ENCODE data around the gene SLC9A8. TPM values are rescaled to one million over a fixed set of nuclear protein-coding genes. Genes with fewer than 3 reads are reported as not detected.

SLC9A8 gene
- total and polyA plus RNA-seq, 4 donors, result 7.8 to 21.1 (median 14.4) TPM

GRCh38 chr20:49914310-49915117, 101.9 kb downstream of the SLC9A8 start:
- H3K27me3 ChIP-seq (ENCODE audit: control insufficient read depth in 3 of 3, insufficient read depth in 3 of 3, low read length in 2 of 3), result no peaks in the 10 kb centered on the region
- WGBS, 2 donors, result 5 to 7% methylated on average over 19 of the region's 19 CpGs
- H3K4me1 ChIP-seq (ENCODE audit: control insufficient read depth in 5 of 5, insufficient read depth in 5 of 5, low read length in 5 of 5), result peaks cover 0 to 19% (median 13%) of the 10 kb centered on the region in 5 donors
- peak overlapping the region; percentile 96 for H3K4me3 ChIP-seq
- no peak for TF ChIP-seq CTCF (IDR thresholded peaks at IDR 0.05; ENCODE audit: control extremely low read depth, extremely low read depth)
- H3K36me3 ChIP-seq (ENCODE audit: control insufficient read depth in 4 of 4, insufficient read depth in 4 of 4, low read length in 4 of 4), result peaks cover 0 to 8% (median 3%) of the 10 kb centered on the region in 4 donors
- peaks cover 0 to 2% (median 0%) of the 10 kb centered on the region in 4 donors for H3K9me3 ChIP-seq (ENCODE audit: control insufficient read depth in 4 of 4, insufficient read depth in 3 of 4, low read length in 3 of 4)
- H3K9ac ChIP-seq (ENCODE audit: insufficient read depth in 1 of 2, low read length in 2 of 2), result peak overlapping the region; percentile 79 to 85
- DNase-seq (no peak), ATAC-seq (ENCODE audit: insufficient read depth, low FRiP score) (no peak)
- peak overlapping the region; percentile 99 to 100 for H3K27ac ChIP-seq (ENCODE audit: low read depth in 1 of 2, low read length in 1 of 2)

- no peak for TF ChIP-seq CTCF (IDR thresholded peaks at IDR 0.05; ENCODE audit: control extremely low read depth, extremely low read depth)
- Histone ChIP-seq H3K9ac (ENCODE audit: insufficient read depth in 1 of 2, low read length in 2 of 2) (peak overlapping the region; percentile 79 to 85), H3K4me1 (ENCODE audit: control insufficient read depth in 5 of 5, insufficient read depth in 5 of 5, low read length in 5 of 5) (peaks cover 0 to 19% (median 12%) of the 10 kb centered on the region in 5 donors), H3K27me3 (ENCODE audit: control insufficient read depth in 3 of 3, insufficient read depth in 3 of 3, low read length in 2 of 3) (no peaks in the 10 kb centered on the region), H3K27ac (ENCODE audit: low read depth in 1 of 2, low read length in 1 of 2) (peak overlapping the region; percentile 99 to 100), H3K4me3 (peak overlapping the region; percentile 96), H3K36me3 (ENCODE audit: control insufficient read depth in 4 of 4, insufficient read depth in 4 of 4, low read length in 4 of 4) (peaks cover 0 to 4% (median 3%) of the 10 kb centered on the region in 4 donors), H3K9me3 (ENCODE audit: control insufficient read depth in 4 of 4, insufficient read depth in 3 of 4, low read length in 3 of 4) (peaks cover 0 to 2% (median 0%) of the 10 kb centered on the region in 4 donors)
- ATAC-seq (ENCODE audit: insufficient read depth, low FRiP score) (no peak), DNase-seq (no peak)
- WGBS, 2 donors, result 0 to 1% methylated on average over 20 to 23 of the region's 23 CpGs
These were observed 102.4 kb downstream of the SLC9A8 start for GRCh38 chr20:49915118-49915379.

- Histone ChIP-seq H3K9ac (ENCODE audit: insufficient read depth in 1 of 2, low read length in 2 of 2) (peak within 1 kb of the TSS; percentile 79 to 89), H3K4me1 (ENCODE audit: control insufficient read depth in 5 of 5, insufficient read depth in 5 of 5, low read length in 5 of 5) (peaks cover 0 to 19% (median 12%) of the 10 kb centered on the region in 5 donors), H3K27me3 (ENCODE audit: control insufficient read depth in 3 of 3, insufficient read depth in 3 of 3, low read length in 2 of 3) (no peaks in the 10 kb centered on the region), H3K4me3 (peak within 1 kb of the TSS; percentile 96), H3K36me3 (ENCODE audit: control insufficient read depth in 4 of 4, insufficient read depth in 4 of 4, low read length in 4 of 4) (peaks cover 0 to 3% (median 1%) of the 10 kb centered on the region in 4 donors), H3K27ac (ENCODE audit: low read depth in 1 of 2, low read length in 1 of 2) (peak within 1 kb of the TSS; percentile 99 to 100), H3K9me3 (ENCODE audit: control insufficient read depth in 4 of 4, insufficient read depth in 3 of 4, low read length in 3 of 4) (peaks cover 0 to 2% (median 0%) of the 10 kb centered on the region in 4 donors)
- peak; percentile 87 for ATAC-seq (ENCODE audit: insufficient read depth, low FRiP score)
- 0% methylated on average over 68 to 69 of the region's 69 CpGs for WGBS, 2 donors
- no peak for TF ChIP-seq CTCF (IDR thresholded peaks at IDR 0.05; ENCODE audit: control extremely low read depth, extremely low read depth)
- peak; percentile 97 for DNase-seq
These were observed 102.9 kb downstream of the SLC9A8 start, which contains the start of gene SPATA2 for GRCh38 chr20:49915380-49916145. TSS of gene SPATA2 (minus strand) at chr20:49915529. CDS start at chr20:49908490, 7,039 bp downstream.
